ENCODE measurements around the gene NEU1.

The NEU1 gene

DNA sequence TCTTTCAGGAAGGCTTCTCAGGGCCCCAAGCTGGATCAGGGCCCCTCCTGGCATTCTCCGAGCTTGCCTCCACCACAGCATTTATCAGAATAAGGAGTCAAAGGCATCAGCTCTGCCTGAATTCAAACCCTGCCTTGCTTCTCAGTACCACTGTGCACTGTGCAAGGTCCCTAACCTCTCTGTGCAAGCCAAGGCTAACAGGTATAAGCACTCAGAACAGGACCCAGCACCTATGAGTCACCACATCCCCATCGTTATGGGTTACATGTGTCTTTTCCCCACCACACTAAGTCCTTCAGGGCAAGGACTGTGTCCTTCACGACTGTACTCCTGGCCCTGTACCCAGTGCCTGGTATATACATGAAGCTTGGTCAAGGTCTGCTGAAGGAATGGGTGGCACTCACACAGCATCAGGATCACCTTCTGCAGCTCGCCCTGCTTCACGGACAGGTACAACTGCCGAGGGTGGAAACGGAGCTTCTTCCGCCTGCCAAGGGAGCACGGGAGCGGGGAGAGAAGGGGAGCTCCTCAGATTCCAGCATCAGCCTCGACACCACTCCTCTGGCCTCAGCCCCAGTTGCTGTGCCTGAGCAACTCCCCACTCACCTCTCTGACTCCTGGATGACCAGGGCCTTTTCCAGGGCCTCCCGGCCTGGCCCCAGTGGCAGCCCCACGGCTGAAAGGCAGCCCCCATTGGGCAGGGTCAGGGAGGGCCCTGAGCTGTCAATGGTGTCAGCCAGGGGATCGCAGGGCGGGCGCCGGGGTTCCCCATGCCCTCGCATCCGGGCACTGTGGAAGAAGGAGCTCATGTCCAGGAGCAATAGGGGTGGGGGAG, 24.8 kb upstream of the NEU1 start:
- no peak for DNase-seq (ENCODE audit: extremely low read depth, insufficient read length)
- no peak for TF ChIP-seq CTCF (IDR thresholded peaks at IDR 0.05; ENCODE audit: insufficient read depth, low read length, poor library complexity, severe bottlenecking)
- H3K4me3 ChIP-seq (replicated peaks; ENCODE audit: low read depth, low read length), result no peak overlapping the region
- no peaks in the 10 kb centered on the region for H3K27me3 ChIP-seq (replicated peaks; ENCODE audit: control insufficient read depth, insufficient read depth, low read length)
- peaks cover 43% of the 10 kb centered on the region for H3K36me3 ChIP-seq (ENCODE audit: control insufficient read depth, insufficient read depth, low read length)

DNA sequence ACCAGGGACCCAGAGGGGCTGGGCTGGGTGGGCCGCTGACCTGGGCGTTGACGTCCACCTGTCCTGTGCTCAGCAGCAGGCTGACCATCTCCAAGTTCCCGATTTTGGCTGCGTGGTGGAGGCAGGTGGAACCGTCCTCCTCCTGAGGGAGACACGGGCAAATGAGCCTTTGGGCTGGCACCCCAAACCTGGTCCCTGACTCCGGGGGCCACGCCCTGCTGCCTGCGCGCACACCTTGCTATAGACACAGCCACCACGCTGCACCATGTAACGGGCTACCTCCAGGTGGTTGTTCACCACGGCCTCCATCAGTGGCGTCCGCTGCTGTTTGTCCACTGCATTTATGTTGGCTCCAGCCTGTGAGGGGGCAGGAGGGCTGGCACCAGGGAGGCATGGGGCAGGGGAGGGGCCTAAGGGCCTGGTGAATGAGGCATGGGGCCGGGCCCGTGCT, 23.9 kb upstream of the NEU1 start:
- Histone ChIP-seq H3K4me3 (replicated peaks; ENCODE audit: low read depth, low read length) (no peak overlapping the region), H3K36me3 (ENCODE audit: control insufficient read depth, insufficient read depth, low read length) (peaks cover 45% of the 10 kb centered on the region)
- no peak for DNase-seq (ENCODE audit: extremely low read depth, insufficient read length)

DNA sequence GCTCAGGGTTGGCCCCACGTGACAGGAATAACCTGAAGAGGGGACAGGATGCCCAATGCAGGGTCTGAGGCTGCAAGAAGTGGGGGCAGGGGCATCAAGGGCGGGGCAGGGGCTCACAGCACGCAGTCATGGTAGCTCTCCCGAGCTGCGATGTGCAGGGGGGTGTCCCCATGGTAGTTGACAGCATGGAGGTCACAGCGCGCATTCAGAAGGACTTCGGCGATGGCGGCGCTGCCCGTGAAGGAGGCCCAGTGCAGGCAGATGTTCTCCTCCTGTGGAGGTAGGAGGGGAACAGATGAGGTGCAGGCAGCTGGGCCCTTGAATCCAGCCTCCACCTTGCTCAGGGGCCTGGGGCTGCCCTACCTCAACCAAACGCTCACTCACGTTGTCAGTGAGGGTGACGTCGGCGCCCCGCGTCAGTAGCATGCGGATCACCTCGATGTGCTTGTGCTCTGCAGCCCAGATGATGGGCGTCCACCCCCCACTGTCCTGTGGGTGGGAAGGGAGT, 22.0 kb upstream of the NEU1 start:
- H3K36me3 ChIP-seq (ENCODE audit: control insufficient read depth, insufficient read depth, low read length), result peaks cover 54% of the 10 kb centered on the region
- no peak for TF ChIP-seq CTCF (IDR thresholded peaks at IDR 0.05; ENCODE audit: insufficient read depth, low read length, poor library complexity, severe bottlenecking)
- no peak overlapping the region for H3K4me3 ChIP-seq (replicated peaks; ENCODE audit: low read depth, low read length)
- H3K27me3 ChIP-seq (replicated peaks; ENCODE audit: control insufficient read depth, insufficient read depth, low read length), result no peaks in the 10 kb centered on the region
- DNase-seq (ENCODE audit: extremely low read depth, insufficient read length), result no peak

More for the DNA sequence above, 23.9 kb upstream of the NEU1 start:
- TF ChIP-seq CTCF (IDR thresholded peaks at IDR 0.05; ENCODE audit: insufficient read depth, low read length, poor library complexity, severe bottlenecking), result no peak
- H3K27me3 ChIP-seq (replicated peaks; ENCODE audit: control insufficient read depth, insufficient read depth, low read length), result no peaks in the 10 kb centered on the region

DNA sequence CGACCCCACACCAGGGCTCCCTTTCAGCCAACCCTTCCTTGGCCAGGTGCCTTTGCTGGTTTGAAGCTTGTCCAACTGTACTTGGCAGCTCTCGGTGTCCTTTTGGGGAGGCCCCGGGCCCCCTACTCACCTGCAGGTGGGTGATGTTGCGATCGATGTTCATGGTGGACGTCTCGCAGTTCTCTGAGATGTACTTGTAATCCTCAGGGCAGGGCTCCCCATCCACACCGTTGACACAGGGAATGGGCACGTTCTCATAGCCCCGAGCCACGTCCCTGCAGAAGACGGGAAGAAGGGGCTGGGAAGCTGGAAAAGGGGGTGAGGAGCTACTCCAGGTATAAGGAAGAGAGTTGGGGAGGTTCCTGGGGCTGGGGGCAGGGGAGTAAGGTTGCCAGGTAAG, 21.1 kb upstream of the NEU1 start:
- Histone ChIP-seq H3K36me3 (ENCODE audit: control insufficient read depth, insufficient read depth, low read length) (peaks cover 52% of the 10 kb centered on the region), H3K4me3 (replicated peaks; ENCODE audit: low read depth, low read length) (no peak overlapping the region), H3K27me3 (replicated peaks; ENCODE audit: control insufficient read depth, insufficient read depth, low read length) (no peaks in the 10 kb centered on the region)
- no peak for DNase-seq (ENCODE audit: extremely low read depth, insufficient read length)
- no peak for TF ChIP-seq CTCF (IDR thresholded peaks at IDR 0.05; ENCODE audit: insufficient read depth, low read length, poor library complexity, severe bottlenecking)

DNA sequence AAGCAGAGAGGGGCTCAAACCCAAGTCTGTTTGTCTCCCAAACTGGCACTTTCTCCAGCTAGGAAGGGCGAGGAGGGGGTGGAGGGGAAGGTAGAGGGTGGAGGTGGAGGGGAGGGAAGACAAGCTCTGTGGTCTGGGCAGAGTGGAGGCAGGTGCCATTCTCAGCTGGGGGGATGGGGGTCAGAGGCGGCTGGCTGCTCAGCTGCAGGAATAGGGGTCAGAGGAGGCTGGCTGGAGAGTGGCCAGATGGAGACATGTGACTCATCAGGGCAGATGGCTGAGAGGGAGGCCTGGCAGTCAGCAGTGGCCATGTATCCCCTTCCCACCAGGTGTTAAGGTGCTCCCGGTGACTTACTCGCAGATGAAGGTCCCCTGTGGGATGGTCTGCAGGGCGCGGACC, 19.7 kb upstream of the NEU1 start:
- Histone ChIP-seq H3K4me3 (replicated peaks; ENCODE audit: low read depth, low read length) (no peak overlapping the region), H3K36me3 (ENCODE audit: control insufficient read depth, insufficient read depth, low read length) (peaks cover 39% of the 10 kb centered on the region), H3K27me3 (replicated peaks; ENCODE audit: control insufficient read depth, insufficient read depth, low read length) (no peaks in the 10 kb centered on the region)
- no peak for TF ChIP-seq CTCF (IDR thresholded peaks at IDR 0.05; ENCODE audit: insufficient read depth, low read length, poor library complexity, severe bottlenecking)
- no peak for DNase-seq (ENCODE audit: extremely low read depth, insufficient read length)

All from GM06990 (cell line).